Activated T-cell treated with anti-CD3 and anti-CD28 coated beads, Interleukin-2, amount 50 U/mL, for 24 hours (primary cell): ENCODE measurements around the gene KANK4.

Experiments
- DNase-seq: peaks from one replicate; pipeline ENCODE4 v3.0.0-alpha.2; 2020
- H3K27ac Mint-ChIP-seq: 2 replicates; pipeline ENCODE4 v1.8.0; 2020; ENCODE audit warnings: mild to moderate bottlenecking, mixed read lengths
- H3K27me3 Mint-ChIP-seq: 2 replicates; pipeline ENCODE4 v1.8.0; 2020; ENCODE audit warnings: mixed read lengths
- H3K36me3 Mint-ChIP-seq: 2 replicates; pipeline ENCODE4 v1.8.0; 2020; ENCODE audit warnings: low read depth, mixed read lengths
- H3K4me1 Mint-ChIP-seq: 2 replicates; pipeline ENCODE4 v1.8.0; 2020; ENCODE audit warnings: low read depth, mixed read lengths
- H3K4me3 Mint-ChIP-seq: 2 replicates; pipeline ENCODE4 v1.8.0; 2020; ENCODE audit warnings: mild to moderate bottlenecking, moderate library complexity, mixed read lengths
- H3K9me3 Mint-ChIP-seq: 2 replicates; pipeline ENCODE4 v1.8.0; 2020; ENCODE audit warnings: mixed read lengths

Gene KANK4

DNA sequence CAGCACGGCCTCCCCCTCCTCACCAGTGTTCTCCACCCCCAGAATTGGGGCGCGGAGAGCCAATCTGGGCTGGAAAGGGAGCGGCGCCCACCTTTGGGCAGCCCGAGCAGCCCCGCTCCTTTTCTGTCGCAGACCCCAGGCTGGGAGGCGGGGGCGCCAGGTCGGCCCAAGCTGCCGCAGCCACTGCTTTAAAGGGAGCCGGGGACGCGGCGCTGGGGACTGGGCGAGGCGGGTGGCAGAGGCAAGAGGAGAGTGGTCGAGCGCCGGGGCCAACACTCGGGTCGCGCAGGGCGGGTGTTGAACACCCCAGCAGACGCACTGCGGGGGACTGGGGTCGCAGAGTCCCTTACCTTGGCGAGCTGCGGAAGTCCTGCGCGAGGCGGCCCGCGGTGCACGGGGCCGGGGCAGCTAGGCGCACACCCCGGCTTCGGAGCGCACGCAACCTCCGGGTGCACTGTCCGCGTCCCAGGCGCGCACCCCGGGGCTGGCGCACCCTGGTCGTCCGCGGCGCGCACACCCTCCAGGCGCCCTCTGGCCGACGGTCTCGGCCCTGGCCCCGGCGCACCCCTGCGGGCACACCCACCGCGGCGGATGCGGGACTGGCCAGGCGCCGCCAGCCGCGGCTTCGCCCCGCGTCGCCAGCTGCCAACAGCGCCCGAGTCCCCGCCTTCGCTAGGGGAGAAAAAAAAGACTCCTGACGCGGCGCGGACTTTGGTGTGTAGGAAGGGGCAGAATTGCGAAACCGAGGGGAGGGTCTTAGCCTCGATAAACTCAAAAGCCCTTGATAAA is at the start of gene KANK4:
Gene KANK4, minus strand, starts transcription at position 679 of the 789 bp plus-strand sequence. CDS start 37,870 bp downstream, outside the sequence.
- DNase-seq: no peak
- Mint-ChIP-seq H3K4me3 (no peak within 1 kb of the TSS), H3K9me3 (no peaks in the 10 kb centered on the region), H3K27me3 (peaks cover 57% of the 10 kb centered on the region), H3K36me3 (no peaks in the 10 kb centered on the region), H3K4me1 (peaks cover 6% of the 10 kb centered on the region), H3K27ac (no peak within 1 kb of the TSS)

DNA sequence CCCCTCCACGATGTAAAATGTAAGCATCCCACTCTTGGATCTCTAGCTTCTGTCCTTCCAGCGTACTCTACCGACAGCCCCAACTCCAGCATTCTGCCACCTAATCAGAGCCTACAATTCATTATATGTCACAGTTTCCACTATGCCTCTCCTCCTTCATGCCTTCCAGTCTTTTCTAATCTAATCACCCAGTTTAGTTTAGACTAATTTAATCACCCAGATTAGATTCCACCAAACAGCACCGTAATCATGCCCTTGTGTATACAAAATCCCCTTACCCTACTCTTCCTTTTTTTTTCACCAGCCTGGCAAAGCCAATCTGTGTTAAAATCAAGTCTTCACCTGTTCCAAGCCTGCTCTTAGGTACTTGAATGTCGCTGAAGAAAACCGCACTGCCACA is 49.8 kb upstream of the KANK4 start:
- Mint-ChIP-seq H3K36me3 (no peaks in the 10 kb centered on the region), H3K4me1 (no peaks in the 10 kb centered on the region), H3K27ac (no peak overlapping the region), H3K9me3 (no peaks in the 10 kb centered on the region), H3K27me3 (peaks cover 7% of the 10 kb centered on the region), H3K4me3 (no peak overlapping the region)
- no peak for DNase-seq

DNA sequence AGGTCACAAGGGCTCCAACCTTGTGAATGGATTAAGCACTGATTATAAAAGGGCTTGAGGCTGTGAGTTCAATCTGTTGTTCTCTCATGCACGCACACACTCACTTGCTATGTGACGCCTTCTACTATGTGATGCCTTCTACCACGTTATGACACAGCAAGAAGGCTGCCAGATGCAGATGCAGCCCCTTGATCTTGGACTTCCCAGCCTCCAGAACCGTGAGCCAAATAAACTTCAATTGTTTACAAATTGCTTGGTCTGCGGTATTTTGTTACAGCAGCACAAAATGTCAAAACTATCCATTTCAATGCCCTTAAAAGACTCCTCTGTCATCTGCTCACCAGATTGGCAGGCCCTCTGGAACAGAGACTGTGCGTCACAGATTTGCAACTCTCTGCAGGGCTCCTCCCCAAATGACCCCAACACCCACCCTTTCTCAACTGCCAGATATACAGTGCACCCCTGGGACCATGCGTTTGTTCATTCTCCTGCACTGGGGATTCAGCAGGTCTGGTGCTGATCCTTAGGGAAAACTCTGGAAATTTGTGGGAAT is 47.8 kb upstream of the KANK4 start:
- H3K27me3 Mint-ChIP-seq: peaks cover 7% of the 10 kb centered on the region
- no peaks in the 10 kb centered on the region for H3K4me1 Mint-ChIP-seq
- no peaks in the 10 kb centered on the region for H3K36me3 Mint-ChIP-seq
- no peaks in the 10 kb centered on the region for H3K9me3 Mint-ChIP-seq
- DNase-seq: no peak
- H3K27ac Mint-ChIP-seq: no peak overlapping the region
- H3K4me3 Mint-ChIP-seq: no peak overlapping the region

DNA sequence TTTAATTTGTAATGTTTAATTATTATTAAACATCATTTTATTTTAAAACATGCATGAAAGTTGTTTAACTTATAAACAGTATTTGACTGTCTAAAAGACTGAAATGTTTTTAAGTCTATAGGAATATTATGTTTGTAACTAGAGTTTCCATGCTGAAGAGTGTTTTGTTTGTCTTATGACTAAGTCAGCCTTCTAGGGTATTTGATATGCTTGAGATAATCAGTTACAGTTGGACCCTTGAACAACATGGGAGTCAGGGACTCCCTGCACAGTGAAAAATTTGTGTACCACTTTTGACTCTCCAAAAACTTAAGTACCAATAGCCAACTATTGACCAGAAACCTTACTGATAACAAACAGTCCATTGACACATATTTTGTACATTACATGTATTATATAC is 45.5 kb upstream of the KANK4 start:
- Mint-ChIP-seq H3K27ac (no peak overlapping the region), H3K36me3 (no peaks in the 10 kb centered on the region), H3K9me3 (no peaks in the 10 kb centered on the region), H3K4me3 (no peak overlapping the region), H3K27me3 (peaks cover 5% of the 10 kb centered on the region), H3K4me1 (no peaks in the 10 kb centered on the region)
- no peak for DNase-seq

DNA sequence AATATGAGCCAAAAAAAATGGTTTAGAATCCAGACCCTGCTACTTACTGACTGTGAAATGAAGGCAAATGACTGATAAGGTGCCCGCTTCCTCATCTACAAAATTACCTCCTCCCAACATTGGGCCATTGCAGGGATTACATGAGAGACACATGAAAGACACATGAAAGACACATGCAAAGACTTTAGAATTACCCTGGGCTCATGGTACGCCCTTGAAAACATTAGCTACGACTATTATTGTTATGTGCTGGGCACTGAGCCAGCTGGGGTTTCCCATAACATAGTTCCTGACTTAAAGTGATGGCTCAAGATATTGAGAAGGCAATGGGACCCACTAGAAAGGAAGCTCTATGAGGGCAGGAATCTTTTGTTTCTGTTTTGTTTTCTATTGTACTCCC is 43.7 kb upstream of the KANK4 start:
- no peaks in the 10 kb centered on the region for H3K9me3 Mint-ChIP-seq
- peaks cover 4% of the 10 kb centered on the region for H3K4me1 Mint-ChIP-seq

DNA sequence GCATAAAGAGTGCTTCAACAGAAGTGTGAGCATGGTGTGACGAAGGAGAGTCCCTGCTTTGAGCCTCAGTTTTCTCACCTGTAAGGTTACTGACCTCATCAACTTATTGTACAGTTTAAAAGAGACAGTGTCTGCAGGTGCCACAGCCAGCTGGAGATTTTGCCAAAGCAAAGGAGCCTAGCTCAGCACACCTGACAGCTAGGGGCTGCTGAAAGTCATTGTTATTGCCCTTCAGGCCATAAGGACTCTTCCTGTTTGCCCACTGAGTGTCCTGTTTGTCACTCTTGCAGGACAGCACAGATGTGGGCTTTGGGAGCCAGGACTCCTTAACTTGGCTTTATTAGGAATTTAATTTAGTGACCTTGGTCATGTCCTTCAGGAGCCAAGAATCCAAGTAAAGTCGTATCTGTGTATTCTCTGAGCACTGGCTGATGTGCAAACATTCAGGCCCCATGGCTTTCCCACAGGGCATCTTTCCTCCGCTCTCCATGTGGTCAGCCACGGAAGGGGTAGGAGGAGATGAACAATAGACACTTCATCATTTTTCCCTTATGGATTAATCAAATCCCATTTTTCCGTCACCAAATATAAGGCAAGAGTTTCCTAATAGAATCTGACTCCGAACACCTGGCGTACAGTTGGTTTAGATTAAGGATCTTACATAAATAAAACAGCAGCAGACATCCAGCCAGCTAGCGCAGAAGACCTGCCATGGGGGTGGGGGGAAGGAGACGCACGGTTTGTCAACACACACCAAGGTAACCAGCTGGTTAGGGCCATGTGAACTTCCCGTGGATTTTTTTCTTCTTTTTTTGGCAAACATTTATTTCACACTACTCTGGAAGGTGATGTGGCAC is 43.1 kb upstream of the KANK4 start:
- DNase-seq: no peak
- no peak overlapping the region for H3K27ac Mint-ChIP-seq
- H3K36me3 Mint-ChIP-seq: no peaks in the 10 kb centered on the region
- peaks cover 4% of the 10 kb centered on the region for H3K4me1 Mint-ChIP-seq
- H3K27me3 Mint-ChIP-seq: no peaks in the 10 kb centered on the region
- H3K9me3 Mint-ChIP-seq: no peaks in the 10 kb centered on the region
- H3K4me3 Mint-ChIP-seq: no peak overlapping the region

More for the DNA sequence above, 43.7 kb upstream of the KANK4 start:
- Mint-ChIP-seq H3K4me3 (no peak overlapping the region), H3K27me3 (no peaks in the 10 kb centered on the region), H3K36me3 (no peaks in the 10 kb centered on the region), H3K27ac (no peak overlapping the region)
- no peak for DNase-seq

DNA sequence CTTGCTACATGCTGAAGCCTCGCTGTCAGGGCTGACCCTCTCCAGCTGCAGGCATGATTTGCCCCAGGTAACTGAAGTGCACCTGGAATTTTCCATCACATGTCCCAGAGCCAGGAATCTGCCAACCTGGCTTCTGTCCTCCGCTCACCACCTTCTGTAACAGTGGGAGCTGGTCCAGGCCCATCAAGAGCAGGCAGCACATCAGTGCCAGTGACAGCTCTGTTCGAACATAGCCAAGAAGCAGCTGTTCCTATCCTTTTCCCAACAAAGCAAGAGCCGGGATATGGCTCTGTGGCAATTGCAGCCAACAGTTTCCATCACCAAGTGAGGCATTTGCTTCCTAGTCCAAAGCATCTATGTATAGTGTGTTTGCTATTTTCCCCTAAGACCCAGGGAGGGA is 42.2 kb upstream of the KANK4 start:
- H3K27me3 Mint-ChIP-seq: no peaks in the 10 kb centered on the region
- H3K27ac Mint-ChIP-seq: no peak overlapping the region
- DNase-seq: no peak
- H3K4me3 Mint-ChIP-seq: no peak overlapping the region
- no peaks in the 10 kb centered on the region for H3K9me3 Mint-ChIP-seq
- peaks cover 4% of the 10 kb centered on the region for H3K4me1 Mint-ChIP-seq
- no peaks in the 10 kb centered on the region for H3K36me3 Mint-ChIP-seq

DNA sequence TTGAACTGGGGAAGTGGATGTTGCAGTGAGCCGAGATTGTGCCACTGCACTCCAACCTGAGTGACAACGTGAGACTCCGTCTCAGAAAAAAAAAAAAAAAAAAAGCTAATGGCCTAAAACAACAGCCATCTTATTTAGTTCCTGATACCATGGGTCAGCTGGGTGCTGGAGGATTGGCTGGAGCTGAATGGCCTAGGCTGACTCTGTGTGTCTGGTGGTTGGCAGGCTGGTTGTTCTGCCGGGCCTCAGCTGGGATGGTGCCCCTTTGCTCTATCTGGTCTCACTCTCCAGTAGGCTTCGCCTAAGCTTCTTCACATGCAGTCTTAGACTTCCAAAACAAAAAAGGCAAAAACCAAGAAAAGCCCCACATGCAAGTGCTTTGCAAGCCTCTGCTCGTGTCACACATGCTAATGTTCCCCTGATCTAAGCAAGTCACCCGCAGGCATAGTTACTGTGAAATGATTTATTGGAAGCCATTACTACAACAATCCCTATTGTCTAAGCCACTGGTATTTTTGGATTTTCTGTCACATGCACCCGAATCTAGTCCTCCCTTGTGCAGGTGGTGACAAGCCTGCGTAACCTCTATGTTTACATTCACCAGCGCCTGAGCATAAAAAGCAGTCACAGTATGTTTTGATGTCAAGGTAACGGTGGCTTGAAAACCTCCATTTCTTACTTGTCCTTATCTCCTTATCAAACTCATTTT is 39.6 kb upstream of the KANK4 start:
- peaks cover 4% of the 10 kb centered on the region for H3K4me1 Mint-ChIP-seq
- H3K27me3 Mint-ChIP-seq: no peaks in the 10 kb centered on the region
- H3K36me3 Mint-ChIP-seq: no peaks in the 10 kb centered on the region
- H3K27ac Mint-ChIP-seq: no peak overlapping the region
- H3K9me3 Mint-ChIP-seq: no peaks in the 10 kb centered on the region
- H3K4me3 Mint-ChIP-seq: no peak overlapping the region
- no peak for DNase-seq

DNA sequence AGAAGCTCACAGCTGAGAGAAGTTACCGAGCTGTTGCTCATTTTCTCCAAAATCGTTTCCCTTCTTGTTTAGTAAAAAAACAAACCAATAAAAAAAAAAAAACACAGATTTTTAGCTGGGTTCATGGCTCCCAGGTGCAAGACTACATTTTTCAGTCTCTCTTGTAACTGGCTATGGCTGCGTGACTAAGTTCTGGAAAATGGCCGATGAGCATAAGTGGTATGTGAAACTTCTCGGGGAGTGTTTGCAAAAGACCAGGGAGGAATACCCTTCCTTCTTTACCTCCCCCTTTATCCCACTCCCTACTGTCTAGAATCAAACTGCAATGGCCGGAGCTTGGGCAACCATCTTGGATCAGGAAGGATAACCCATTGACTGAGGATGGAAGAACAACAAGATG is 38.7 kb upstream of the KANK4 start:
- no peaks in the 10 kb centered on the region for H3K9me3 Mint-ChIP-seq
- no peaks in the 10 kb centered on the region for H3K36me3 Mint-ChIP-seq
- peaks cover 2% of the 10 kb centered on the region for H3K27me3 Mint-ChIP-seq
- no peak overlapping the region for H3K4me3 Mint-ChIP-seq
- H3K27ac Mint-ChIP-seq: no peak overlapping the region
- H3K4me1 Mint-ChIP-seq: peaks cover 4% of the 10 kb centered on the region
- no peak for DNase-seq

DNA sequence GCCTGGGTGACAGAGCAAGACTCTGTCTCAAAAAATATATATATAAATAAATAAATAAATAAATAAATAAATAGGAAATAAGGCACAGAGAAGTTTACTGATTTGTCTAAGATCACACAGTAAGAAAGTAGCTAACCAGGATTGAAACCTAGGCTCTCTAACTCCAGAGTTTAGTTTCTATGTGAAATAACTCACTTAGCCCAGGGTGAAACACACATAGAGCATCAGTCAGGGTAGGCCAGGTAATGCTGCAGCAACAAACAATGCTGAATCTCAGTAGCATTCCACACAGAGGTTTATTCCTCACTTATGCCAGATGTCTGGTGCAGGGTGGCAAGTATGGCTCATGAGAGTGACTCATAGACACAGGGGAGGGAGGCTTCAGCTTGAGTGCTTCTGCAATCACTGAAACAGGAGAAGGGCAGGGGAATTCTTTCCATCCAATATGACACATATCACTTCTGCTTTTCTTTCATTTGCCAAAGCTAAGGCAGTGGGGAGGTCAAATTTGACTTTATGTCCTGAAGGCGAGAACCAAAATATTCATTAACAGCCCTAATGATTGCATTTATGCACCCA is 37.1 kb upstream of the KANK4 start:
- Mint-ChIP-seq H3K27me3 (peaks cover 2% of the 10 kb centered on the region), H3K27ac (no peak overlapping the region), H3K4me3 (no peak overlapping the region), H3K36me3 (no peaks in the 10 kb centered on the region), H3K4me1 (peaks cover 4% of the 10 kb centered on the region), H3K9me3 (no peaks in the 10 kb centered on the region)
- no peak for DNase-seq

DNA sequence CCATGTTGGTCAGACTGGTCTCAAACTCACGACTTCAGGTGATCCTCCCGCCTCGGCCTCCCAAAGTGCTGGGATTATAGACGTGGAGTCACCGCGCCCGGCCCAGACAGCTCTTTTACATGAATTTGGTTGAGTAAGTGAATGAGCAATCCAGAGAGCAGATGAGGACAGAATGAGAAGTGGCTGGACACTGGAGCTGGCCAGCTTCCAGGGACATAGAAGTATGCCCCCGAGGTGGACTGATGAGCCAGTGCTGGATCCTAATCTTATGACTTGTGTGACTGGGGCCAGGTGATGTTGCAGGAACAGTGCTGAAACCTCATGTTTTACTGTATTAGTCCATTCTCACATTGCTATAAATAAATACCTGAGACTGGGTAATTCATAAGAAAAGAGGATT is 35.9 kb upstream of the KANK4 start:
- no peak for DNase-seq
- peaks cover 4% of the 10 kb centered on the region for H3K4me1 Mint-ChIP-seq
- H3K36me3 Mint-ChIP-seq: no peaks in the 10 kb centered on the region
- no peaks in the 10 kb centered on the region for H3K9me3 Mint-ChIP-seq
- H3K27ac Mint-ChIP-seq: no peak overlapping the region
- no peak overlapping the region for H3K4me3 Mint-ChIP-seq
- peaks cover 2% of the 10 kb centered on the region for H3K27me3 Mint-ChIP-seq

DNA sequence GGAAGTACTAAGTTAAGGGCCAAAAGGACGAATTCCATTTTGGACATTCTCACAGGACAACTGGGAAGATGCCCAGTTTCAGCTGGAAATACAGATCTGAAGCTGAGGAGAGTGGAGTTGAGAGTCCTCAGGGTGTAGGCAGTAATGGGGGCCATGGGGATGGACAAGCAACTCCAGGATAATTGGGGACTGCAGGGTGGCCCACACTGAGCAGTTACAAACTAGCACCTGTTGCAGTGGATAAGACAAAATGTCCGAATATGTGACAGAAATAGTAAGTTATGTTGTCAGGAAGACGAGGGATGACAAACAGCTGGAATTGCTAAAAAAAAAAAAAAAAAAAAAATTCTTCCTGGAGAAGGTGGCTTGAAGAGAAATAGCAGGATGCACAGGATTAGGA is 34.6 kb upstream of the KANK4 start:
- no peak for DNase-seq
- Mint-ChIP-seq H3K4me3 (no peak overlapping the region), H3K27me3 (peaks cover 2% of the 10 kb centered on the region), H3K36me3 (no peaks in the 10 kb centered on the region), H3K9me3 (no peaks in the 10 kb centered on the region), H3K4me1 (peaks cover 1% of the 10 kb centered on the region), H3K27ac (no peak overlapping the region)

DNA sequence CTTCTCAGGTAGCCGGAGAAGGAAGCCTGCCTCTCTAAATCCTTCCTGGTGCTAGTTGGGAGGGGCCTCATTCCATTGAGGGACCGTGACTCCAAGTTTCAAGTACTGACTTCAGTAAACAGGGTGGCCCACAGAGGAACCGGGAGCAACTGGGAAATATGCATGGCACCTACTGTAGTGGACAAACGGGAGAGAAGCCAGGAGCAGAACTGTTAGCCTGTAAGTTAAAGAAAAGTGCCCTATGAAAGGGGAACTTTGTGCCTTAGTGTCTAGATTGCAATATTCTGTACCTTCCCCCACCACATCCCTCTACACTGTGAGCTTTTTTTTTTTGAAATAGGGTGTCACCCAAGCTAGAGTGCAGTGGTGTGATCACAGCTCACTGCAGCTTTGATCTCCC is 33.2 kb upstream of the KANK4 start:
- no peaks in the 10 kb centered on the region for H3K36me3 Mint-ChIP-seq
- H3K4me1 Mint-ChIP-seq: no peaks in the 10 kb centered on the region
- no peaks in the 10 kb centered on the region for H3K9me3 Mint-ChIP-seq
- no peak for DNase-seq
- H3K27ac Mint-ChIP-seq: no peak overlapping the region
- peaks cover 2% of the 10 kb centered on the region for H3K27me3 Mint-ChIP-seq
- no peak overlapping the region for H3K4me3 Mint-ChIP-seq
